HG02981 (cell line): ENCODE results near the gene CHAF1A.

Experiments
- ATAC-seq: cut with Tn5 transposase; IDR thresholded peaks from one replicate; pipeline ENCODE4 v1.9.1; 2021; ENCODE audit warnings: mild to moderate bottlenecking, moderate library complexity; ENCODE audit not compliant: unreplicated experiment

CHAF1A gene

GRCh38 chr19:4454747-4455718 is 52.6 kb downstream of the CHAF1A start:
- no peak for ATAC-seq

- no peak for ATAC-seq
Observed at GRCh38 chr19:4455719-4456475, 53.5 kb downstream of the CHAF1A start.

- no peak for ATAC-seq
Observed at GRCh38 chr19:4456476-4456842, 54.0 kb downstream of the CHAF1A start.

- ATAC-seq, result peak; percentile 12
Observed at GRCh38 chr19:4456843-4457653, 54.6 kb downstream of the CHAF1A start.

- ATAC-seq, result peak; percentile 79
Observed at GRCh38 chr19:4457654-4458395, 55.4 kb downstream of the CHAF1A start, which contains the start of gene UBXN6. Gene UBXN6 (minus strand): TSS chr19:4457794. CDS start chr19:4457697, 97 bp downstream.

GRCh38 chr19:4464815-4465581 is 62.6 kb downstream of the CHAF1A start:
- no peak for ATAC-seq

GRCh38 chr19:4467835-4468234 is 65.4 kb downstream of the CHAF1A start:
- no peak for ATAC-seq

- peak; percentile 80 for ATAC-seq
Observed at GRCh38 chr19:4471403-4472173, 69.1 kb downstream of the CHAF1A start.

- ATAC-seq, result no peak
Observed at GRCh38 chr19:4472174-4472974, 69.9 kb downstream of the CHAF1A start, which contains the start of gene HDGFL2. Gene HDGFL2 (plus strand): TSS chr19:4472297. CDS start chr19:4472351, 54 bp downstream.

- no peak for ATAC-seq
Observed at GRCh38 chr19:4473011-4473762, 70.7 kb downstream of the CHAF1A start.

GRCh38 chr19:4473763-4474513 is 71.5 kb downstream of the CHAF1A start:
- ATAC-seq, result no peak

- no peak for ATAC-seq
Observed at GRCh38 chr19:4474514-4475022, 72.1 kb downstream of the CHAF1A start.

- ATAC-seq, result no peak
Observed at GRCh38 chr19:4477034-4477801, 74.8 kb downstream of the CHAF1A start.

- ATAC-seq, result no peak
Observed at GRCh38 chr19:4482721-4483364, 80.4 kb downstream of the CHAF1A start.

GRCh38 chr19:4483385-4483784 is 80.9 kb downstream of the CHAF1A start:
- no peak for ATAC-seq
